Osteoblast (primary cell): ENCODE data around the gene TUBA4B. TPM values are rescaled to one million over a fixed set of nuclear protein-coding genes. Genes with fewer than 3 reads are reported as not detected.

Experiments
- DNase-seq: peaks from one replicate; pipeline ENCODE4 v3.0.0; 2011; ENCODE audit warnings: low spot score, mixed read lengths; ENCODE audit not compliant: insufficient read length; ENCODE audit errors: missing footprints
- H2AFZ ChIP-seq: 2 replicates; pipeline ENCODE4 v1.6.0; 2011; ENCODE audit warnings: mild to moderate bottlenecking, low read length
- H3K27ac ChIP-seq: 2 replicates; pipeline ENCODE4 v1.5.1; 2011; ENCODE audit warnings: mild to moderate bottlenecking, low read depth, low read length, moderate library complexity
- H3K27me3 ChIP-seq: 2 replicates; pipeline ENCODE4 v1.6.0; 2012; ENCODE audit warnings: mild to moderate bottlenecking, control low read depth, inconsistent platforms, low read length, moderate library complexity; ENCODE audit not compliant: insufficient read depth
- H3K36me3 ChIP-seq: 2 replicates; pipeline ENCODE4 v1.5.1; 2011; ENCODE audit warnings: mild to moderate bottlenecking, low read length, control low read depth, moderate library complexity; ENCODE audit not compliant: insufficient read depth
- H3K4me1 ChIP-seq: 2 replicates; pipeline ENCODE4 v1.5.1; 2011; ENCODE audit warnings: mild to moderate bottlenecking, low read length, control low read depth, moderate library complexity; ENCODE audit not compliant: insufficient read depth
- H3K4me2 ChIP-seq: 2 replicates; pipeline ENCODE4 v1.6.0; 2011; ENCODE audit warnings: mild to moderate bottlenecking, low read length; ENCODE audit not compliant: insufficient read depth
- H3K4me3 ChIP-seq: fragments of 200-600 bp; sonication (generic); 3 replicates; pipeline ENCODE4 v1.5.1; 2012; ENCODE audit warnings: mild to moderate bottlenecking, low read length, inconsistent platforms; ENCODE audit not compliant: insufficient read depth
- H3K79me2 ChIP-seq: 2 replicates; pipeline ENCODE4 v1.6.0; 2012; ENCODE audit warnings: mild to moderate bottlenecking, low read length, control low read depth, inconsistent platforms; ENCODE audit not compliant: insufficient read depth
- H3K9me3 ChIP-seq: 2 replicates; pipeline ENCODE4 v1.5.1; 2011; ENCODE audit warnings: low read depth, low read length, control low read depth
- H4K20me1 ChIP-seq: 2 replicates; pipeline ENCODE4 v1.6.0; 2012; ENCODE audit warnings: mild to moderate bottlenecking, low read length, control low read depth; ENCODE audit not compliant: insufficient read depth
- CTCF ChIP-seq: IDR thresholded peaks from 2 replicates; pipeline ENCODE4 v1.5.1; 2011; ENCODE audit warnings: mild to moderate bottlenecking, low read depth, low read length, moderate library complexity; ENCODE audit errors: extremely low read depth
- total RNA-seq: library from RNA; depleted of rRNA; stranded (reverse); fragments of >200 nt; gene quantifications from 2 replicates; pipeline ENCODE4 v1.2.3, GENCODE V29; 2012

Gene TUBA4B
- not detected in 2 replicates for total RNA-seq

GRCh38 chr2:219252900-219253752, at the start of gene TUBA4B:
TSS of gene TUBA4B (plus strand) at chr2:219253243. CDS start at chr2:219253408, 165 bp downstream.
- Histone ChIP-seq H3K9me3 (no peaks in the 10 kb centered on the region), H3K4me3 (peak within 1 kb of the TSS; percentile 80), H3K27me3 (no peaks in the 10 kb centered on the region), H3K27ac (peak within 1 kb of the TSS; percentile 52), H2AFZ (peak within 1 kb of the TSS; percentile 89), H3K36me3 (peaks cover 10% of the 10 kb centered on the region), H4K20me1 (no peaks in the 10 kb centered on the region), H3K79me2 (no peaks in the 10 kb centered on the region), H3K4me2 (peak within 1 kb of the TSS; percentile 93), H3K4me1 (peaks cover 60% of the 10 kb centered on the region)
- DNase-seq, result peak; percentile 91
- no peak for TF ChIP-seq CTCF

- Histone ChIP-seq H3K27ac (no peak overlapping the region), H3K36me3 (peaks cover 15% of the 10 kb centered on the region), H3K27me3 (no peaks in the 10 kb centered on the region), H3K4me3 (no peak overlapping the region), H3K4me1 (peaks cover 18% of the 10 kb centered on the region), H3K4me2 (no peak overlapping the region), H3K79me2 (peaks cover 3% of the 10 kb centered on the region), H2AFZ (no peak overlapping the region), H3K9me3 (no peaks in the 10 kb centered on the region), H4K20me1 (no peaks in the 10 kb centered on the region)
- DNase-seq, result no peak
- no peak for TF ChIP-seq CTCF
Measured at GRCh38 chr2:219204425-219205164, 48.4 kb upstream of the TUBA4B start.

GRCh38 chr2:219205165-219205538, 47.9 kb upstream of the TUBA4B start:
- no peak overlapping the region for H3K27ac ChIP-seq
- TF ChIP-seq CTCF, result no peak
- H3K4me3 ChIP-seq, result no peak overlapping the region
- no peak overlapping the region for H2AFZ ChIP-seq
- H3K79me2 ChIP-seq, result peaks cover 3% of the 10 kb centered on the region
- peaks cover 18% of the 10 kb centered on the region for H3K4me1 ChIP-seq
- no peak overlapping the region for H3K4me2 ChIP-seq
- H3K36me3 ChIP-seq, result peaks cover 20% of the 10 kb centered on the region
- H3K9me3 ChIP-seq, result no peaks in the 10 kb centered on the region
- H3K27me3 ChIP-seq, result no peaks in the 10 kb centered on the region
- H4K20me1 ChIP-seq, result no peaks in the 10 kb centered on the region
- DNase-seq, result no peak

GRCh38 chr2:219205981-219206327, 47.1 kb upstream of the TUBA4B start:
- Histone ChIP-seq H3K27ac (peak overlapping the region; percentile 54), H3K27me3 (no peaks in the 10 kb centered on the region), H4K20me1 (no peaks in the 10 kb centered on the region), H3K9me3 (no peaks in the 10 kb centered on the region), H2AFZ (peak overlapping the region; percentile 95), H3K36me3 (peaks cover 28% of the 10 kb centered on the region), H3K4me2 (peak overlapping the region; percentile 100), H3K4me1 (peaks cover 18% of the 10 kb centered on the region), H3K79me2 (peaks cover 3% of the 10 kb centered on the region), H3K4me3 (peak overlapping the region; percentile 80)
- no peak for DNase-seq
- no peak for TF ChIP-seq CTCF
